GM10266 (cell line): ENCODE results near the gene HIF1A.

Experiments
- DNase-seq: peaks from one replicate; pipeline ENCODE4 v3.0.0; 2012; ENCODE audit errors: extremely low spot score
- CTCF ChIP-seq: IDR thresholded peaks from 2 replicates; pipeline ENCODE4 v1.5.1; 2012; ENCODE audit warnings: mild to moderate bottlenecking, low read depth; ENCODE audit not compliant: control insufficient read depth, insufficient read depth; ENCODE audit errors: missing control alignments

The HIF1A gene

GRCh38 chr14:61710853-61711817, 15.8 kb downstream of the HIF1A start:
- TF ChIP-seq CTCF: no peak
- no peak for DNase-seq

GRCh38 chr14:61712137-61712536, 16.8 kb downstream of the HIF1A start:
- DNase-seq: no peak
- TF ChIP-seq CTCF: no peak

DNA sequence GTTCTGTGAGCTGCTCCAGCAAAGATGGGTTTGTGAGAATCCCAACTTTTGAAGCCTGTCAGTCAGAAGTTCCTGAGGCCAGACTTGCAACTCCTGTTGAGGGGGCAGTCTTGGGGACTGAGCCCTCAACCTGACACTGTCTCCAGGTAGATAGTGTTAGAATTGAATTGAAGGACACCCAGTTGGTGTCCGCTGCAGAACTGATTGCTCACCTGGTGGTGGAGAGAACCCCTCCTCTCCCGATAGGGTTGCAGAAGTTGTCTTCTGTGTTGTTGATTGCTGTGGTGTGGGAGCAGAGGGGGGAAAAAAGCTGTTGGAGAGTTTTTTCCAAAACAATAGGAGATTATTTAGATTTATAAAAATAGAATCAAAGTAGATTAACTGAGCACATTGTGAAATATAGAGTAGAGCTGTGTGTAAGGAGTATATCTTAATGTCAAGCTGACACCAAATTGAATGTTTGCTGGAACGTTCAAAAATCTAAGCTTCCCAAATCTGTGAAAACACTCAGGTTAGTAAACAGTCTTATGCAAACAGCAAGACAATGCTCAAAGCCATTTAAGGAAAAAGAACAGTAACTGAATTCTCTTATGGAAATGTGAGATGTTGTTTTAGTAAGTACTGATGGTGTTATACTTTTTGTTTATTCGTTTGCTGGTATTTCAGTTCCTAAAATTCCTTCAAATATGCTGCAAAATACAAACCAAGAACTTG, 18.6 kb downstream of the HIF1A start:
- TF ChIP-seq CTCF: no peak
- no peak for DNase-seq

- no peak for DNase-seq
- no peak for TF ChIP-seq CTCF
These were observed 21.6 kb downstream of the HIF1A start for GRCh38 chr14:61716956-61717355.

- no peak for DNase-seq
- TF ChIP-seq CTCF: no peak
These were observed 22.7 kb downstream of the HIF1A start for GRCh38 chr14:61718039-61718438.

GRCh38 chr14:61719344-61720293, 24.3 kb downstream of the HIF1A start:
- TF ChIP-seq CTCF: no peak
- DNase-seq: no peak
